Right lobe of liver (tissue), 6 donors: ENCODE results near the gene HSPA5. TPM values are rescaled to one million over a fixed set of nuclear protein-coding genes. Genes with fewer than 3 reads are reported as not detected.
"Not testable (repeated sequence)": the region's sequence is repeated elsewhere in the genome, so short reads cannot be mapped to it uniquely, and the experiment has no call there.

Source experiments
- ATAC-seq, 4 donors: fragments of 200-7000 bp; cut with Tn5 transposase; one replicate each; pipeline ENCODE4 v1.9.1; 2020; ENCODE audit warnings: mild to moderate bottlenecking in 4 of 4, moderate library complexity in 4 of 4
- DNase-seq, 3 donors: peaks; one replicate each; pipeline ENCODE4 v3.0.0-alpha.2; 2020
- H3K27ac ChIP-seq, 3 donors: fragments of 200-600 bp; one replicate each; pipeline ENCODE4 v1.8.0; 2022
- H3K27me3 ChIP-seq, 2 donors: fragments of 200-600 bp; one replicate each; pipeline ENCODE4 v1.8.0; 2022
- H3K36me3 ChIP-seq, 4 donors: fragments of 200-600 bp; sonication (generic) in 1 of 4; one replicate each; pipeline versions ENCODE4 v1.5.1 to v1.8.0; 2017 to 2022; ENCODE audit warnings: control low read depth in 1 of 4
- H3K4me1 ChIP-seq, 4 donors: fragments of 200-600 bp; sonication (generic) in 1 of 4; one replicate each; pipeline versions ENCODE4 v1.5.1 to v1.8.0; 2017 to 2022; ENCODE audit warnings: control low read depth in 1 of 4
- H3K4me3 ChIP-seq, 3 donors: fragments of 200-600 bp; one replicate each; pipeline ENCODE4 v1.8.0; 2022
- H3K9me3 ChIP-seq, 4 donors: fragments of 200-600 bp; sonication (generic) in 1 of 4; one replicate each; pipeline versions ENCODE4 v1.5.1 to v1.8.0; 2017 to 2022; ENCODE audit warnings: control low read depth in 1 of 4
- POLR2A ChIP-seq: fragments of 450-650 bp; IDR thresholded peaks from one replicate; pipeline ENCODE4 v1.6.1; 2017; ENCODE audit warnings: antibody characterized with exemption, mild to moderate bottlenecking
- WGBS: methylation state at CpG from one replicate; pipeline ENCODE4 v1.1.6; 2018; ENCODE audit warnings: low coverage, low lambda C conversion rate; ENCODE audit not compliant: insufficient coverage; ENCODE audit errors: missing lambda C conversion rate; 5-methylcytosine and 5-hydroxymethylcytosine counted together
- intact Hi-C, 2 donors: fragments of 100-400 bp; cut with DNase I; formaldehyde crosslinking; loops; one replicate each; pipeline versions ENCODE4 v1.11.2 to v1.14.1; 2022
- long read RNA-seq: library from polyadenylated mRNA; unstranded; transcript quantifications from one replicate; pipeline ENCODE4 v2.0.0, GENCODE V29; 2019
- total RNA-seq, 6 experiments: library from RNA; depleted of rRNA in 2 of 6; stranded (reverse); fragments of >200 nt in 2 of 6; fragmentation: NEBNext Ultra II Directional in 3 of 6; extraction: Animal tissue kit (Norgen Biotek cat#: 25700) in 3 of 6; gene quantifications; one replicate each; pipeline versions ENCODE4 v1.1.0 to v1.2.4, GENCODE V29; 2016 to 2023
- TF ChIP-seq, protein P1 (sequence below), 4 donors: fragments of 200-600 bp in 3 of 4; fragments of 450-650 bp in 1 of 4; IDR thresholded peaks; one replicate each; pipeline versions ENCODE4 v1.5.1 to v1.8.0; 2016 to 2022; ENCODE audit warnings: antibody characterized with exemption in 4 of 4, mild to moderate bottlenecking in 2 of 4
- donor health status: DM: no; HTN: yes; CAD: no.
- donor health status: DM: no; HTN: no; CAD: no.
- donor health status: DM: no; HTN: no; CAD: no.
- donor health status: DM: no; HTN: yes; CAD: no.
- donor health status: DM: no; HTN: yes; CAD: no.

The HSPA5 gene
- 100 to 1,000 TPM; 240 to 359 (median 259) TPM for total RNA-seq
- long read RNA-seq, transcript HSPA5-201 (8 exons, 3,908 nt) = major isoform, 99 of 123 reads
- long read RNA-seq, partial matches to known transcripts = 21 of 123 reads
- long read RNA-seq, other reads (novel, unspliced or antisense) = 3 of 123 reads

DNA sequence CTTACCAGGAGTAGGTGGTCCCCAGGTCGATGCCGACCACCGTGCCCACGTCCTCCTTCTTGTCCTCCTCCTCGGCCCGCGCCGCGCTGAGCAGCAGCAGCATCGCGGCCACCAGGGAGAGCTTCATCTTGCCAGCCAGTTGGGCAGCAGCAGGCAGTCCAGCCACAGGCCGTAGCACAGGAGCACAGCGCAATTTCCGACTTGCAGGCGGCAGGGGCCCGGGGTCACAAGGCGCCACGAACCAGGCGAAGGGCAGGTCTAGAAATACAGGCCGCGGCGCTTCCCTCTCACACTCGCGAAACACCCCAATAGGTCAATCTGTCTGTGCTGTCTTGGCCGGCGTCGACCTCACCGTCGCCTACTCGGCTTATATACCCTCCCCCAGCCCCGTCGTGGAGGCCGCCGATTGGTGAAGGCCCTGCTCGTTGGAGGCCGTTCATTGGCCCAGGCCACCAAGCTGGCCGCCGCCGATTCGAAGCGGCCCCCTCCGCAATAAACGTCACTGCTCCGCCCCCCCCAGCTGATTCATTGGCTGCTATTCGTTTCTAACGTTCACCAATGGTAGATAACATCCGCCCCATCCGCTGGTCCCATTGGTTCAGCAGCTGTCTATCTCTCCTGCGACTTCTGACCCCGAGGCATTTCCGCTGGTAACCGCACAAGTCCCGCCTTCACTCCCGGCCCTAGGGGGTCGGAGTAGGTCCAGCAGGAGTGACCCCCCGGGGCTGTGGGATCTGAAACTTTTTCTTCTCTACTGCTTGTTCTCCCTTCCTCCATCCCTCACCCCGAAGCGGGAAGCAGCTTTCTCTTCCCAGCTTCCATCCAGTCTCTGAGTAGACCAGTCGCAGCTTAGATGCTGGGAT lies at the start of gene HSPA5:
TSS of gene HSPA5 (minus strand) at position 344 of the 863 bp plus-strand sequence. CDS start at position 127, 217 bp downstream.
- Histone ChIP-seq H3K4me3 (peak within 1 kb of the TSS; percentile 87 to 99 (median 95)), H3K27ac (peak within 1 kb of the TSS; percentile 87 to 96 (median 94)), H3K36me3 (peaks cover 15 to 41% (median 31%) of the 10 kb centered on the region in 4 donors), H3K4me1 (peaks cover 0 to 40% (median 13%) of the 10 kb centered on the region in 4 donors), H3K27me3 (no peaks in the 10 kb centered on the region), H3K9me3 (no peaks in the 10 kb centered on the region)
- DNase-seq (peak; percentile 99 to 100 (median 99)), ATAC-seq (peak; percentile 93 to 98 (median 94))
- intact Hi-C loops = no loop called here
- WGBS = under 1% methylated on average over 35 of the region's 59 CpGs
- TF ChIP-seq, protein P1, sequence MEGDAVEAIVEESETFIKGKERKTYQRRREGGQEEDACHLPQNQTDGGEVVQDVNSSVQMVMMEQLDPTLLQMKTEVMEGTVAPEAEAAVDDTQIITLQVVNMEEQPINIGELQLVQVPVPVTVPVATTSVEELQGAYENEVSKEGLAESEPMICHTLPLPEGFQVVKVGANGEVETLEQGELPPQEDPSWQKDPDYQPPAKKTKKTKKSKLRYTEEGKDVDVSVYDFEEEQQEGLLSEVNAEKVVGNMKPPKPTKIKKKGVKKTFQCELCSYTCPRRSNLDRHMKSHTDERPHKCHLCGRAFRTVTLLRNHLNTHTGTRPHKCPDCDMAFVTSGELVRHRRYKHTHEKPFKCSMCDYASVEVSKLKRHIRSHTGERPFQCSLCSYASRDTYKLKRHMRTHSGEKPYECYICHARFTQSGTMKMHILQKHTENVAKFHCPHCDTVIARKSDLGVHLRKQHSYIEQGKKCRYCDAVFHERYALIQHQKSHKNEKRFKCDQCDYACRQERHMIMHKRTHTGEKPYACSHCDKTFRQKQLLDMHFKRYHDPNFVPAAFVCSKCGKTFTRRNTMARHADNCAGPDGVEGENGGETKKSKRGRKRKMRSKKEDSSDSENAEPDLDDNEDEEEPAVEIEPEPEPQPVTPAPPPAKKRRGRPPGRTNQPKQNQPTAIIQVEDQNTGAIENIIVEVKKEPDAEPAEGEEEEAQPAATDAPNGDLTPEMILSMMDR (IDR thresholded peaks at IDR 0.05) = no peak
- peak; percentile 99 for TF ChIP-seq POLR2A

DNA sequence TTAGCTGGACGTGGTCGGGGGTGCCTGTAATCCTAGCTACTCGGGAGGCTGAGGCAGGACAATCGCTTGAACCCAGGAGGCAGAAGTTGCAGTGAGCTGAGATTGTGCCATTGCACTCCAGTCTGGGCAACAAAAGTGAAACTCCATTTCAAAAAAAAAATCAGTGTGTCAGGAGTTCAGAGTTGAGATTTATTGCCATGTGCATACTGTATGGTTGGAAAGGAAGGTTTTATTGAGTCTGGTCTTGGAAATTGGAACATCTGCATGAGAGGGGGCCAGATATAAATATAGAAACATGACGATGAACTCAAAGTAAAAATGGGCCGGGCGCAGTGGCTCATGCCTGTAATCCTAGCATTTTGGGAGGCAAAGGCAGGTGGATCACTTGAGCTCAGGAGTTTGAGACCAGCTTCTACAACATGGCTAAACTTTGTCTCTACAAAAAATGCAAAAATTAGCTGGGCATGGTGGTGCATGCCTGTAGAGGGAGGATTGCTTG lies 45.8 kb upstream of the HSPA5 start:
- H3K9me3 ChIP-seq, H3K27ac ChIP-seq, H3K27me3 ChIP-seq, ATAC-seq, H3K4me1 ChIP-seq, H3K4me3 ChIP-seq, DNase-seq, H3K36me3 ChIP-seq, intact Hi-C loops: not testable (repeated sequence)
- WGBS = 94% methylated on average over 7 of the region's 7 CpGs

- ATAC-seq = peak in 1 of 4 donors; percentile 58
- H3K36me3 ChIP-seq = peaks cover 0 to 9% (median under 1%) of the 10 kb centered on the region in 4 donors
- no peak overlapping the region for H3K27ac ChIP-seq
- no peak for DNase-seq
- H3K9me3 ChIP-seq = no peaks in the 10 kb centered on the region
- intact Hi-C loops = no loop called here
- H3K4me1 ChIP-seq = peaks cover 0 to 3% (median 0%) of the 10 kb centered on the region in 4 donors
- no peak overlapping the region for H3K4me3 ChIP-seq
- H3K27me3 ChIP-seq = no peaks in the 10 kb centered on the region
- 73% methylated on average over 3 of the region's 3 CpGs for WGBS
- no peak for TF ChIP-seq POLR2A
- TF ChIP-seq, protein P1 (IDR thresholded peaks at IDR 0.05) = no peak
These were observed 43.7 kb upstream of the HSPA5 start for GRCh38 chr9:125284855-125285254.

- WGBS = 87% methylated on average over 4 of the region's 4 CpGs
- intact Hi-C loops = no loop called here
- Histone ChIP-seq H3K36me3 (no peaks in the 10 kb centered on the region), H3K4me1 (peaks cover 0 to 7% (median 4%) of the 10 kb centered on the region in 4 donors), H3K27ac (no peak overlapping the region), H3K4me3 (no peak overlapping the region), H3K9me3 (no peaks in the 10 kb centered on the region), H3K27me3 (no peaks in the 10 kb centered on the region)
- TF ChIP-seq POLR2A = no peak
- TF ChIP-seq, protein P1 (IDR thresholded peaks at IDR 0.05) = no peak
- ATAC-seq (no peak), DNase-seq (no peak)
These were observed 39.8 kb upstream of the HSPA5 start for GRCh38 chr9:125280945-125281344.

- H3K27me3 ChIP-seq = no peaks in the 10 kb centered on the region
- no peak overlapping the region for H3K4me3 ChIP-seq
- no peaks in the 10 kb centered on the region for H3K36me3 ChIP-seq
- no peak for ATAC-seq
- no peak for DNase-seq
- TF ChIP-seq, protein P1 (IDR thresholded peaks at IDR 0.05) = no peak
- TF ChIP-seq POLR2A = no peak
- no peaks in the 10 kb centered on the region for H3K9me3 ChIP-seq
- H3K4me1 ChIP-seq = peaks cover 0 to 25% (median 12%) of the 10 kb centered on the region in 4 donors
- H3K27ac ChIP-seq = no peak overlapping the region
- intact Hi-C loops = no loop called here
These were observed 36.3 kb upstream of the HSPA5 start for GRCh38 chr9:125277411-125277810.
